ENCODE results near the gene RLF.
A peak's percentile ranks its signal among the peaks of the same experiment; 100 is the strongest.

The RLF gene, protein sequence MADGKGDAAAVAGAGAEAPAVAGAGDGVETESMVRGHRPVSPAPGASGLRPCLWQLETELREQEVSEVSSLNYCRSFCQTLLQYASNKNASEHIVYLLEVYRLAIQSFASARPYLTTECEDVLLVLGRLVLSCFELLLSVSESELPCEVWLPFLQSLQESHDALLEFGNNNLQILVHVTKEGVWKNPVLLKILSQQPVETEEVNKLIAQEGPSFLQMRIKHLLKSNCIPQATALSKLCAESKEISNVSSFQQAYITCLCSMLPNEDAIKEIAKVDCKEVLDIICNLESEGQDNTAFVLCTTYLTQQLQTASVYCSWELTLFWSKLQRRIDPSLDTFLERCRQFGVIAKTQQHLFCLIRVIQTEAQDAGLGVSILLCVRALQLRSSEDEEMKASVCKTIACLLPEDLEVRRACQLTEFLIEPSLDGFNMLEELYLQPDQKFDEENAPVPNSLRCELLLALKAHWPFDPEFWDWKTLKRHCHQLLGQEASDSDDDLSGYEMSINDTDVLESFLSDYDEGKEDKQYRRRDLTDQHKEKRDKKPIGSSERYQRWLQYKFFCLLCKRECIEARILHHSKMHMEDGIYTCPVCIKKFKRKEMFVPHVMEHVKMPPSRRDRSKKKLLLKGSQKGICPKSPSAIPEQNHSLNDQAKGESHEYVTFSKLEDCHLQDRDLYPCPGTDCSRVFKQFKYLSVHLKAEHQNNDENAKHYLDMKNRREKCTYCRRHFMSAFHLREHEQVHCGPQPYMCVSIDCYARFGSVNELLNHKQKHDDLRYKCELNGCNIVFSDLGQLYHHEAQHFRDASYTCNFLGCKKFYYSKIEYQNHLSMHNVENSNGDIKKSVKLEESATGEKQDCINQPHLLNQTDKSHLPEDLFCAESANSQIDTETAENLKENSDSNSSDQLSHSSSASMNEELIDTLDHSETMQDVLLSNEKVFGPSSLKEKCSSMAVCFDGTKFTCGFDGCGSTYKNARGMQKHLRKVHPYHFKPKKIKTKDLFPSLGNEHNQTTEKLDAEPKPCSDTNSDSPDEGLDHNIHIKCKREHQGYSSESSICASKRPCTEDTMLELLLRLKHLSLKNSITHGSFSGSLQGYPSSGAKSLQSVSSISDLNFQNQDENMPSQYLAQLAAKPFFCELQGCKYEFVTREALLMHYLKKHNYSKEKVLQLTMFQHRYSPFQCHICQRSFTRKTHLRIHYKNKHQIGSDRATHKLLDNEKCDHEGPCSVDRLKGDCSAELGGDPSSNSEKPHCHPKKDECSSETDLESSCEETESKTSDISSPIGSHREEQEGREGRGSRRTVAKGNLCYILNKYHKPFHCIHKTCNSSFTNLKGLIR (N-terminal part only)

DNA sequence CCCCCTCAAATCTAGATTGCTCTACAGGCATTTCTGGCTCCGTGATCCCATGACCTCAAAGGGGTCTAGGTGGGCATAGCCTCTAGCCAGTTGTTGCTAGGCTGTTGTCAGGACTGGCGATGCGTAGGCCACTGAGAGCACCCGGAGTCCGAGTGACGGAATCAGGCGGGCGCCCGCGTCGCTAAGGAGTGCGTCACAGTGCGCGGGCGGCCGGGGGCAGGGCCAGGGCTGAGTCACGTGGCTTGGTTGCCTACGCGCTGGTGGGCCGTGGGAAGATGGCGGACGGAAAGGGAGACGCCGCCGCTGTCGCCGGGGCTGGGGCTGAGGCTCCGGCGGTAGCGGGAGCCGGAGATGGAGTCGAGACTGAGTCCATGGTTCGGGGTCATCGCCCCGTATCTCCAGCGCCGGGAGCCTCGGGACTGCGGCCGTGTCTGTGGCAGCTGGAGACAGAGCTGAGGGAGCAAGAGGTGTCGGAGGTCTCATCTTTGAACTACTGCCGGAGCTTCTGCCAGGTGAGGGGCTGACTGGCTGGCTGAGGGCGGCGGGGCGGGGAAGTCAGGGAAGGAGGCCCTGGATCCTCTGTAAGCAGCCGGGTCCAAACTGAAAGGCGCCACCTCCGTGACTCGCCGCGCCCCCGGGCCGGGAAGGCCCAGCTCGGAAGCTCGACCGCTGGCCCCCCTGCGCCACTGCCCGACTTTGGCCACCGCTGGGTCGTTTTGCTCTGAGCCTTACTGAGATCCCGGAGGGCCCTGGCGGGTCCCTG, at the start of gene RLF:
RLF (plus strand) TSS at position 263 of the 763 bp plus-strand sequence; CDS start at position 276, 13 bp downstream.
- DNase-seq: peak; percentile 50

DNA sequence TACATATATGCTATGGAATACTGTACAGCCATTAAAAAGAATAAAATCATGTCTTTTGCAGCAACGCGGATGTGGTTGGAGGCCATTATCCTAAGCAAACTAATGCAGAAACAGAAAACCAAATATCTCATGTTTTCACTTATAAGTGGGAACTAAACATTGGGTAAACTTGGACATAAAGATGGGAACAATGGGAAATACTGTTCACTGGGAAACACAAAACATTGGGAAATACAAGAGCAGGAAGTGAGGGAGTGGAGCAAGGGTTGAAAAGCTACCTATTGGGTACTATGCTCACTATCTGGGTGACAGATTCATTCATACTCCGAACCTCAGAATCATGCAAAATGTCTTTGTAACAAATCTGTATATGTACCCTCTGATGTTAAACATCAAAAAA, 46.8 kb upstream of the RLF start:
- DNase-seq: no peak

DNA sequence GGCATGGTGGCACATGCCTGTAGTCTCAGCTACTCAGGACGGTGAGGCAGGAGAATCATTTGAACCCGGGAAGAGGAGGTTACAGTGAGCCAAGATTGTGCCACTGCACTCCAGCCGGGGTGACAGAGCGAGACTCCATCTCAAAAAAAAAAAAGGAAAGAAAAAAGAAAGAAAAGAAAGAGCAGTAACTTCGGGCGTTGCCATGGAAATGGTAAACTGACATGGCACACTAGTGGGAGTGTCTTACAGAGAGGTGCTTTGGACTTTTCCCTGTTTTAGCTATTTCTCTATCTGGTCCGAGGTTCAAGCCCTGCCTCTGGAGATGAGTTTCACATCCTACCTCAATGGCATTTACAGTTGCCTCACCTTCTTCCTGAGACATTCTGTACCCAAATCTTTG, 41.1 kb upstream of the RLF start:
- DNase-seq: no peak

DNA sequence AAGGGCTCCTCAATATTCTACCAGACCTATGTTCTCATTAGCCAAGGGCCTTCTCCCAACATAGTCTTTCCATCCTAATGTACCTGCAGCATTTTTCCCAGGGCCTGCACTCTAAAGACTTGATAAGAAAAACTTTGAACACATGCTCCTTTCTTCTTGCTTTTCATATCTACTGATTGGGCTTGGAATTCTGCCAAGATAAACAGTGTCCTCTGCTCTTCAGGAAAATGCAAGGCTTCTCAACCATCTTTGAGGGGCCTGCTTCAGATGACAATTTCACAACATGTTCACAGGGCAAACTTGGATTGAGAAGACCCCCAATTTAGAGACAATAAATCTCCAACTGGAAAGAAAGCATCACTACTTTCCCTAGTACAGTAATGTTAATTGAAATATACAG, 38.3 kb upstream of the RLF start:
- no peak for DNase-seq

DNA sequence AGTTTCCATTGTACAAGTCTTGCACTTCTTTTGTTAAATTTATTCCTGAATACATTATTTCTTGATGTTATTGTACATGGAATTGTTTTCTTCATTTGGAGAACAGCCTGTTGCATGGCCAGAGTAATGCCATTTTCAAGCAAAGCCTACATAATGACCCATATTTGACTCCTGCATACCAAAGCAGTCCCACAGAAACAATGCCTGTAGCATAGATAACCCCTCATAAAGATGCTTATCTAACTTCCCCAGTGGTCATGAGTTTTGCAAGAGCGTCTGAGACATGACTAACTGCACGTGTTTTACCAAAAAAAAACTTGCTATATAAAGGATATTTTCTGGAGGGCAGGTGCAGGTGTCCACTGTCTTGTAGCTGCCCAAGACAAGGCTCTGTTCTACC, 30.3 kb upstream of the RLF start:
- no peak for DNase-seq

DNA sequence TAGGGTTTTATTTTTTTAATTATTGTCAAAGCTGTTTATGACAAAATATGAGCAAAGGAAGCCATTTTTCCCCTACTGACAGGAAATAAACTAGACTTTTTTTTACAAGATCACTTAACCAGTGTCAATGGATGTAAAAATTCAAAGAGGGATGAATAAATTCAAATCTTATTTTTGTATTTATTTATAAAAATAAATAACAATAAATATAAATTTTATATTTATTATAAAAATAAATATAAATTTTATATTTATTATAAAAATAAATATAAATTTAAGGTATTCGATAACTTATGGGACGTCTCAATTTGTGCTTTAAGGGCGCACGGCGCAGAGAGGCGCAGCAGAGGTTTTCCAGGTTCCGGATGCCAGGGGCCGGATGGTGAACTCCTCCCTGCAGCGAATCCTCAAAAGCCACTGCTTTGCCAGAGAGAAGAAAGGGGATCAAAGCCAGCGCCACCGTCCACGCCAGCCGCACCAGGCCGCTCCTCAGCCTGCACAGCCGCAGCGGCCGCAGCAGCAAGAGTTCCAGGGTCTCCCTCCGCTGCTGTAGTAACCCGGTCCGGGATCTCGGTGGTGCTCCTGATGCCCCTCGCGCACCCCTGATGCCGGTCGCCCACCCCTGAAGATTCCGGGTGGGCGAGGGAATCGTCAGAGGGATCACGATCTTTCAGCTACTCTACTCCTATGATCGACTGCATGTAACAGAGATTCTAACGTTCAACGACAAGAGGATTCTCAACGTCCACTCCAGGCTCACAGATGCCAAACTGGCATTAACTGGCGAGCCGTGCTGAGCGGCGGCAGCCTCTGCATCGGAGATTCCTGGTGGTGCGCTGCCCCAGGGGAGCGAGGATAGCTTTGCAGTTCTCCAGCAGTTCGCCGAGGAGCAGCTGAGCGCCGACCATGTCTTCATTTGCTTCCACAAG, 28.5 kb upstream of the RLF start:
- DNase-seq: no peak

DNA sequence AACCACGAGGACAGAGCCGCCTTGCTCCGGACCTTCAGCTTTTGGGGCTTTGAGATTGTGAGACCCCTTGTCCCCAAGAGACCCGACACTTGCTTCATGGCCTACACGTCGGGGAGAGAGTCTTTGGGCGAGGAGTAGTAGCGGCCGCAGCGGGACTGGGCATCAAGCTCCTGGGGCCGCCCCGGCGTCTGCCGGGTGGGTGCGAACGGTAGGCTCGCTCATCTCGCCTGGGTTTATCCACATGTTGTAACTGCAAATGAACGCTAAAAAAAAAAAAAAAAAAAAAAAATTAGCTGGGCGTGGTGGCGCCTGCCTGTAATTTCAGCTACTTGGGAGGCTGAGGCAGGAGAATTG, 27.9 kb upstream of the RLF start:
- no peak for DNase-seq

DNA sequence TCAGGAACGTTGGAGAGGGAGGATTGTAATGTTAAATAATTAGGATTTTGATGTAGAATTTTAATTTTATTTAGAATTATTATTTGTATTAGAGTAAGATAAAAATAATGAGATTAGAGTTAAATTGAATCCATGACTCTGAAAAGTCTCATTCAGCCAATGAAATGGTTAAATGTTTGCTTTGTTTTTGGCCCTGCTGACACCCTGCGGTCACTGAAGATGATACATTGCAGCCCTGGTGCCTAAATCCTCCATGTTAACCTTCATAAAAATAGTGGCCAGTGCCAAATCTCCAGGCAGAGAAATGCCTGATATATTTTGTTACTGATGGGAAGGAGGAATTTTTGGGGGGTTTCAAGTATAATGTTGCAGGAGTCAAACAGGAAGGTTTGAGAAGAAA, 27.3 kb upstream of the RLF start:
- DNase-seq: no peak

DNA sequence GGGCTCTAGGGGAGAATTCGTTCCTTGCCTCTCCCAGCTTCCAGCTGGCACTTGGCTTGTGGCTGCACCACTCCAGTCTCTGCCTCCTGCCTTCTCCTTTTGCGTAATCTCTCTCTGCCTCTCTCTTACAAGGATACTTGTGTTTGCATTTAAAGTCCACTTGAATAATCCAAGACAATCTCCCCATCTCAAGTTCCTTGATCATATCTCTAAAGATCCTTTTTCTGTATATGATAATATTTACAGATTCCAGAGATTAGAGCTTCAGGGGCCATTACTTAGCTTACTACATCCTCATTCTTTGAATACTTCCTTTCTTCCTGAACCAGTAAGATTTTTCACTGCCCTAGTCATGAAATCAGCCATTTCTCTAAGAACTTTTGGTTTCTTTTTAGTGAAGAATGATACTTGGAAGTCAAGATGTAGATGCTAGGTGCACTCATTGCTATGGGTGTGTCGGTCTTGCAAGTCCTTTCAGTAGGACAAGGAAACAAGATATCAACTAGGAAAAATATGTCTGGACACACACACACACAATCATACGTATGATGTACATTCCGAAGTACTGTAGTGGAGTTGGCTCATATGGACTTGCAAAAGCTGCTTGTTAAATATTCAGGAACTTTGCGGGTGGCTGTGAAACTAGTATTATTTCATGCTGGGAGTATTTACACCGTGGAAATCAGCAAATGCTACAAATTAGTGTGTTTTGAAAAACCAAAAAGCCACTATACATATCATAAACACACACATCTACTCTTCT, 20.8 kb upstream of the RLF start:
- no peak for DNase-seq

DNA sequence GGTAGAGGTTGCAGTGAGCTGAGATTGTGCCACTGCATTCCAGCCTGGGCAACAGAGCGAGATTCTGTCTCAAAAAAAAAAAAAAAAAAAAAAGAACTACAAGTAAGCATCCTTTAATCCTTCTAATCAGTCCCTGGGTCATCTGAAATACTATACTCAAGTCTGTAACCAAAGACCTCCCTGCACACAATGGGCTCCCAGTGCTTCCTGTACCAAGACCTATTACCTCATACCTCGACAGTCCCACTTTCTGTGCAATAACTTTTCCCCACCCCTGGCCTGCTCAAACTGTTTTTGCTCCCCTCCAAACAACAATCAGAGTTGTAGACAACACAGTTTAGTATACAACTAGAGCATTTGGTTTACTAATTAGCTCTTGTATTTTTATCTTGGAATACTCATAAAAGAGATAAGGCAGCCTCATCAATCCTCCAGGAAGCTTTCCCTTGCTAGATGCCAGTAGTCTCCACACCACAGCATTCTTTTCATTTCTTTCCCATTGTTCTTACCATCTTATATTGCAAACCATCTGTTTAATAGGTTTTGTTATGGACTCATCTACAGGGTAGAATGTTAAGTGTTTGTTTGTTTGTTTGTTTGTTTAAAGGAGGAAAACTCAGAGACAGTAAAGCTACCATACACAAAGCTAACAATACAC, 19.2 kb upstream of the RLF start:
- no peak for DNase-seq

DNA sequence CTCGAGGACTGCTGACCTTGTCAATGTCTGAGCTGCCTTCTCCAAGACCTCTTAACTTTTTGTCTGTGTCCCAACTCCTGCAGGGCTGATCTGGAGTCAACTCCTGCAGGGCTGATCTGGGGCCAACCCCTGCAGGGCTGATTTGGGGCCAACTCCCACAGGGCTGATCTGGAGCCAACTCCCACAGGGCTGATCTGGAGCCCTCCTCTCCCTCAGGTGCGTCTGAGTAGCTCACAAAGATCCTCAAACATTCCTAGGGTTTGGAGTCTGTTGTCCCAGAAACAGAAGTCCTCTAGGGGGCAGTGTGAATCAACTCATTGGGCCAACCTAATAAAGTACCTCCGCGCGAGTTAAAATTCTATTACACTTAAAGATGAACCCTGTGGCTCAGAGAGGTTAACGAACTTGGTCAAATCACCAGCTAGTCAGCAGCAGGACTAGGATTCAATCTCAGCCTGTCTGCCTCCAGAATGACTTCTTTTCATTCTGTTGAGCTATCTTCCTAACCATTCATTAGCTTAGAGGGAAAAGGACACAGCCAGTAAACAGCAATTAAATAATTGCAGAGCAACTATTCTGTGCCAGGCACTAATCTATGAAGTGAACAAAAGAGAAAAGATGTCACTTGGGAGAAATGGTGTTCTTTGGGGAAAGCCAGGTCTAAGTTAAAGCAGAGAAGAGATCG, 17.2 kb upstream of the RLF start:
- peak; percentile 8 for DNase-seq

DNA sequence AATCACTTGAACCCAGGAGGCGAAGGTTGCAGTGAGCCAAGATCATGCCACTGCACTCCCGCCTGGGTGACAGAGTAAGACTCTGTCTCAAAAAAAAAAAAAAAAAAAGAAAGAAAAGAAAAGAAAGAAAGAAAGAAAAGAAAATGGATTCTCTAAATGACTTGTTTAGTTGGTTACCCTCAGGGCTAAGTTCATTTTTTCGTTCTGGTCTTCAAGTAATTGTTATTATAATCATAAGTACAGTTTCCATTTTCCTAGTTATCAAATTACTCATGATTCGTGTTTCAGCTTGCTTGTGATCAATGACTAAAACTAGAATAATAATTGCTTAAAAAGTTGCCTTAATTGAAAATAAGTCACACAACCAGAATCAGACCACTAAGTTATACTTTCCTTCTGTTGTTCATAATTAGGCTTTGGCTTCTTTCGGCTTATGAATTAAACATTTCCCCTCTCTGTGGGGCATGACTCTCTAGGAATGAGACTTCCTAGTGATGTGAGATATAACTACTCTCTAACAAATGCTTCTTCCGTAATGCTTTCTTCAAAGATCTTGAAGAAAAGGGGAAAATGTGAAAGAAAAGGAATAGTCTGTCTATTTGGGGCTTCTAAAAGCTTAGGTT, 9.6 kb upstream of the RLF start:
- no peak for DNase-seq

DNA sequence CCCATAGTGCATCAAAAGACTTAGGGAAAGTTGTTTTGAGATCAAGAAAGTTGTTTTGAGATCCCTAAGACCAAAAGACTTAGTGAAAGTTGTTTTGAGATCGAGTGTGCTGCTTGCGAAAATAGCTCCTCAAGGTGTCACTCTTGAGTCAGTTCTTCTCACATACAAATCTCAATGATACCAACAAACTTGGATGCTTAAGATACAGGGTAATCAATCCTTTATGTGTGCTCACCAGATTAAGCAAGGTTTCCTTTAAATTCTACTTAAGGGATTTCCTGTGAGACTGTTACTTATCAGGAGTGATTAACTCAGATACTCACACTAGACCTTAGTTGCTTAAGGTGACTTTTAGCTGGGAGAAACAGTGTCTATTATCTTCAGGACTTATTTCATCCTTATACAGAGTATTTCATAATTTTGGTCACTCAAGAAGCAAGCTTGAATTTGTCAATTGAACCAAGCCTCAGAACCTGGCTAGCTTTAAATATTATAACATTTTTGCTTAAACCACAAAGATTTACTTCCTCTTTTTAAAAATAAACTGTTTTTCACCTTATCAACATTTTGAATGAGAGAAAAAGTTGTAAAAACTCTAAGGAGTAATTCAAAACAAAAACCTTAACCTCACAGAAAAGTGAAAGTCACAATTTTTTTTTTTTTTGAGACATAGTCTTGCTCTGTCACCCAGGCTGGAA, 8.0 kb upstream of the RLF start:
- DNase-seq: no peak

DNA sequence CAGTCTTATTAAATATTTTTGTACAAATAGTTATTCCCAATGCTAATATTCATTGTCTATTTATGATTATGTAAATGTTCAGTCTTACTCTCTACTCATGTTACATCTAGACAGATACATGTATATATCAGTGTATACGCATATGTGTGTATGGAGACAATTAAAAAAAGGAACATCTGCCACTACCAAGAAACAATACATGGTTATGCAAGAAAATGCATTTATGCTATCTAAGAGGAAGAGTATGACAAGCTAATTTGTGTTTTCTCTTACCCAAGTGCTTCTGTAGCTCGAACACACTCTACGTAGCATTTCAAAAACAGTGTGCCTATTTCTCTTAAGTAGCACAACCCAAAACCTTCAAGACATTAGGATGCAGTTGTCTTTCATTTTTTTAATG, 6.1 kb upstream of the RLF start:
- no peak for DNase-seq

DNA sequence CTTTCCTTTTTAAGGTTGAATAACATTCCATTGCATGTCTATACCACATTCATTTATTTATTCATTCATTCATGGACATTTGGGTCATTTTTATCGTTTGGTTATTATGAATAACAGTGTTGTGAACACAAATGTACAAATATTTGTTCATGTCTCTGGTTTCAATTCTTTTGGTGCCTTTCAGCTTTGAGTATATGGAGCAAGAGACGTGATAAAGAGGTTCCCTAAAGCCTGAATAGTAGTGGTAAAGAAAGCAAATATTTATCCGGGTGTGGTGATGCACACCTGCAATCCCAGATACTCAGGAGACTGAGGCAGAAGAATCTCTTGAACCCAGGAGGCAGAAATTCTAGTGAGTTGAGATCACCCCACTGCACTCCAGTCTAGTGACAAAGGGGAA, 5.3 kb upstream of the RLF start:
- no peak for DNase-seq

DNA sequence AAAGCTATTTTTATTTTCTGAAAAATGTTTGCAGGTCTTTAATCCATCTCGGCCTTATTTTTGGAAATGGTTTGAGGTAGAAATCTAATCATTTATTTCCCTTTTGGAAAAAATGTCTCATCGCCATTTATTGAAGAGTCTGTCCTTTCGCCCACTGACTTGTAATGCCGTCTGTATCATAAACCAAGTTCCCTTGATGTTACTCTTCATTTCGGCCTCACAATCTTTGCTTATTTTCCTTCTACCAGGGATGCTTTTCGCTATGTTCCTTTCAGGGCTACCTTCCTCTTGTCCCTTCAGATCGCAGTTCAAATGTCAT, 422 bp upstream of the RLF start:
- DNase-seq: no peak

DNA sequence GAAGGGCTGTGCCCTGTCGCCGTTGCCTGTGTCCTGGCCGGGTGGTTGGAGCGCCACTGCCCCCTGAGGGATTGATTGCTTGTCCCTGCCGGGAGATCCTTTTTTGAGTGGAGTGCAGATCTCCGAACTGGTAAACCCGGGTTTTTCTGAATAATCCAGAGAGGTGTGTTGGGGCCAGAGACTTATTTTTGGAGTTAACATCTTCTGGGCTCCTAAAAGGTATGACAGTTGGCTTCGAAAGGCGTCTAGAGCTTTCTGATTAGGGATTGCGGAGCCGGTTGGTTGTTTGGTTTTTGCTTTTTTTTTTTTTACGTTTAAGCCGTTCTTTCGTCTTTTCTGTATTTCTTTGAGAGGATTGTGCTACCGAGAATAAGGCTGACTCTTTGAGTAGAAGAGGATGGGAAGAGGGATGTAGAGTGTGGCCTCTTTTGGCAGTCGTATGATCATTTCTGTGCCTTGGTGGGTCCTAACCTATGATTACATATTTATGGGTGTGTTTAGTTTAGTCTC, 756 bp downstream of the RLF start:
- no peak for DNase-seq

DNA sequence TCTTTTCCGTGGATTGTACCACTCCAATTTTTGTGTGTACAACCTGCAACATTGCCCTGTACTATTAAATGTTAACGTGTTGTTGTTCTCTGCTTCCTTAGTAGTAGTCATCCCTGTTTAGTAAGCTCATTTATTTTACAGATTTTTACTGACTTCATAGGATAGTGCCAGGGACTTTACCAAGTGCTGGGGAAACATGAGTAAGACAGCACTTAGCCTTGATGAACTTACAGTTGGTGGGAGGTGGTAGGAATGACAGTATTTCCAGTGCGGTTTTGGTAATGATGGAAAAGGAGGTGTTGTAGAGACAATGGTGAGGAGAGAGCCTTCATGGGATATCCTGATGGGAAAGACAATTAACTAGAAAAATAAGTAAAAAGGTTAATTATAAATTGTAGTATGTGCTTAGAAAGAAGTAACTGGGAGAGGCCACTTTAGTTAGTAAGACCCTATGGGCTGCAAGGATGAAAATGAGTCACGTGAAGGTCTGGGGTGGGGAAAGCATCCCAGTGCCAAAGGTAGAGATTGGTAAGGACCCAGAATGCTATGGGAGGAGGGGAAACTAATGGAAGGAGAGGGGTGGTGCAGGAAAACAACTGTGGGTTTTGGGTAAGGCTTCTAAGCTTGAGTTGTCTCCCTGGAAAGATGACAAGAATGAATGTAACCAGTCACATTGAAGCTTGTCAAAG, 1.7 kb downstream of the RLF start:
- DNase-seq: no peak

Data from NCI-H1436 treated with DMSO at 0.1 percent for 48 hours (cell line).